H1 (cell line): ENCODE results near the gene RBM17. TPM values are rescaled to one million over a fixed set of nuclear protein-coding genes. Genes with fewer than 3 reads are reported as not detected.

Experiments
- CTCF ChIA-PET: fragments of 300-600 bp; sonication (Branson Sonifier 250); formaldehyde crosslinking; loops from one replicate; lab custom pipeline; 2021; ENCODE audit not compliant: partially characterized antibody; lab: Charles Lee
- POLR2A ChIA-PET: fragments of 300-600 bp; sonication (Branson Sonifier 250); formaldehyde crosslinking; loops from one replicate; lab custom pipeline; 2021; ENCODE audit warnings: inconsistent platforms; ENCODE audit not compliant: partially characterized antibody; lab: Charles Lee
- DNase-seq, 2 experiments: peaks; one replicate each; pipeline versions ENCODE4 v3.0.0 to v3.0.0-alpha.2; 2010 to 2022; ENCODE audit warnings: low spot score in 2 of 2, low read depth in 1 of 2, mixed read lengths in 1 of 2
- FAIRE-seq: peaks from 2 replicates; lab custom pipeline; 2011; peaks lifted over from hg19 to GRCh38; lab: Jason Lieb, UNC
- H2AFZ ChIP-seq: 2 replicates; pipeline ENCODE4 v1.8.1; 2012; ENCODE audit warnings: low read length, inconsistent platforms
- H2AK5ac ChIP-seq: 2 replicates; pipeline ENCODE4 v1.6.1; 2013; ENCODE audit warnings: low read depth, low read length
- H2BK120ac ChIP-seq: replicated peaks from 2 replicates; pipeline ENCODE3; 2013; ENCODE audit warnings: low read depth, low read length, inconsistent platforms
- H2BK12ac ChIP-seq: 2 replicates; pipeline ENCODE4 v1.6.1; 2013; ENCODE audit warnings: low read depth, low read length
- H2BK15ac ChIP-seq: 2 replicates; pipeline ENCODE4 v1.6.1; 2013; ENCODE audit warnings: low read length
- H2BK20ac ChIP-seq: 2 replicates; pipeline ENCODE4 v1.6.1; 2013; ENCODE audit warnings: low read length
- H2BK5ac ChIP-seq: 2 replicates; pipeline ENCODE4 v1.6.1; 2013; ENCODE audit warnings: low read depth, low read length
- H3K14ac ChIP-seq: 2 replicates; pipeline ENCODE4 v1.6.1; 2013; ENCODE audit warnings: inconsistent platforms; ENCODE audit not compliant: insufficient read length
- H3K18ac ChIP-seq: 2 replicates; pipeline ENCODE4 v1.6.1; 2013; ENCODE audit warnings: low read length; ENCODE audit errors: extremely low read depth
- H3K23ac ChIP-seq: 2 replicates; pipeline ENCODE4 v1.6.1; 2013; ENCODE audit warnings: inconsistent platforms; ENCODE audit not compliant: insufficient read length
- H3K23me2 ChIP-seq: 2 replicates; pipeline ENCODE4 v1.6.1; 2013; ENCODE audit warnings: low read depth, low read length
- H3K27ac ChIP-seq: 2 replicates; pipeline ENCODE4 v1.6.1; 2011; ENCODE audit warnings: low read depth, low read length, inconsistent platforms
- H3K27me3 ChIP-seq, 4 experiments: replicated peaks in 1 of 4; 1 replicate in 1 of 4; 2 replicates in 3 of 4; pipeline versions ENCODE4 v1.6.1 to v1.8.1; 2011 to 2013; ENCODE audit warnings: low read length in 3 of 4, mild to moderate bottlenecking in 3 of 4, inconsistent platforms in 2 of 4, mixed read lengths in 2 of 4, moderate library complexity in 1 of 4; ENCODE audit not compliant: control insufficient read depth in 3 of 4, insufficient read depth in 3 of 4; ENCODE audit errors: extremely low read depth in 1 of 4
- H3K36me3 ChIP-seq, 4 experiments: 2 replicates each; pipeline versions ENCODE4 v1.6.1 to v1.8.1; 2011 to 2013; ENCODE audit warnings: mild to moderate bottlenecking in 4 of 4, low read length in 3 of 4, moderate library complexity in 2 of 4, control low read depth in 1 of 4, inconsistent platforms in 1 of 4; ENCODE audit not compliant: insufficient read depth in 4 of 4, control insufficient read depth in 2 of 4
- H3K4ac ChIP-seq: replicated peaks from 2 replicates; pipeline ENCODE3; 2013; ENCODE audit warnings: low read length, low read depth, mixed read lengths, inconsistent platforms; ENCODE audit not compliant: insufficient read length
- H3K4me1 ChIP-seq, 4 experiments: replicated peaks in 1 of 4; 1 replicate in 1 of 4; 2 replicates in 3 of 4; pipeline versions ENCODE4 v1.6.1 to v1.8.1; 2011 to 2013; ENCODE audit warnings: low read length in 3 of 4, inconsistent platforms in 2 of 4, mixed read lengths in 1 of 4; ENCODE audit not compliant: insufficient read depth in 4 of 4, control insufficient read depth in 3 of 4
- H3K4me2 ChIP-seq, 2 experiments: 2 replicates each; pipeline versions ENCODE4 v1.6.1 to v1.8.1; 2011 to 2013; ENCODE audit warnings: low read depth in 2 of 2, low read length in 2 of 2, control low read depth in 1 of 2, inconsistent platforms in 1 of 2, mild to moderate bottlenecking in 1 of 2; ENCODE audit not compliant: insufficient read depth in 1 of 2
- H3K4me3 ChIP-seq, 4 experiments: fragments of 200-600, 300-600 bp in 1 of 4; sonication (generic), shearing (Covaris generic), sonication (Bioruptor Twin) in 1 of 4; 2 replicates each; pipeline versions ENCODE4 v1.5.1 to v1.8.1; 2011 to 2016; ENCODE audit warnings: low read length in 4 of 4, low read depth in 3 of 4, control low read depth in 2 of 4, inconsistent platforms in 2 of 4, mild to moderate bottlenecking in 2 of 4, mixed read lengths in 1 of 4, moderate library complexity in 1 of 4; ENCODE audit not compliant: insufficient read depth in 2 of 4; ENCODE audit errors: extremely low read depth in 1 of 4
- H3K56ac ChIP-seq: replicated peaks from 2 replicates; pipeline ENCODE3; 2013; ENCODE audit warnings: low read depth, mild to moderate bottlenecking, mixed read lengths, low read length, inconsistent platforms; ENCODE audit not compliant: insufficient read length
- H3K79me1 ChIP-seq: 2 replicates; pipeline ENCODE4 v1.6.1; 2013; ENCODE audit warnings: low read depth, low read length, control low read depth
- H3K79me2 ChIP-seq, 2 experiments: 2 replicates each; pipeline versions ENCODE4 v1.6.1 to v1.8.1; 2012 to 2013; ENCODE audit warnings: low read length in 2 of 2, mild to moderate bottlenecking in 2 of 2, inconsistent platforms in 1 of 2; ENCODE audit not compliant: insufficient read depth in 2 of 2, control insufficient read depth in 1 of 2
- H3K9ac ChIP-seq, 4 experiments: replicated peaks in 1 of 4; 1 replicate in 1 of 4; 2 replicates in 3 of 4; pipeline versions ENCODE4 v1.6.1 to v1.8.1; 2011 to 2013; ENCODE audit warnings: low read depth in 3 of 4, low read length in 3 of 4, control low read depth in 2 of 4, mild to moderate bottlenecking in 2 of 4, moderate library complexity in 2 of 4, inconsistent platforms in 1 of 4; ENCODE audit errors: extremely low read depth in 1 of 4
- H3K9me3 ChIP-seq, 2 experiments: 2 replicates each; pipeline versions ENCODE4 v1.6.1 to v1.8.1; 2012 to 2013; ENCODE audit warnings: mild to moderate bottlenecking in 2 of 2, moderate library complexity in 2 of 2, control low read depth in 1 of 2, inconsistent platforms in 1 of 2, low read depth in 1 of 2, low read length in 1 of 2, mixed read lengths in 1 of 2; ENCODE audit not compliant: insufficient read depth in 2 of 2
- H4K20me1 ChIP-seq, 2 experiments: replicated peaks in 1 of 2; 2 replicates each; pipeline versions ENCODE3 to v1.8.1; 2011 to 2013; ENCODE audit warnings: inconsistent platforms in 2 of 2, low read length in 2 of 2, mild to moderate bottlenecking in 1 of 2; ENCODE audit not compliant: insufficient read depth in 2 of 2, control insufficient read depth in 1 of 2
- H4K5ac ChIP-seq: 2 replicates; pipeline ENCODE4 v1.6.1; 2013; ENCODE audit warnings: low read length, low read depth, mixed read lengths, inconsistent platforms; ENCODE audit not compliant: insufficient read length
- H4K8ac ChIP-seq: 2 replicates; pipeline ENCODE4 v1.8.0; 2013; ENCODE audit warnings: mild to moderate bottlenecking, moderate library complexity, low read length, inconsistent platforms; ENCODE audit not compliant: insufficient read depth; ENCODE audit errors: extremely low read depth
- H4K91ac ChIP-seq: replicated peaks from 2 replicates; pipeline ENCODE3; 2013; ENCODE audit warnings: low read length, mixed read lengths, inconsistent platforms; ENCODE audit not compliant: insufficient read length
- BRCA1 ChIP-seq: IDR thresholded peaks from 2 replicates; pipeline ENCODE4 v1.6.1; 2012; ENCODE audit warnings: low read depth, low read length, improper control_type of control experiment
- GABPA ChIP-seq: IDR thresholded peaks from 2 replicates; pipeline ENCODE4 v1.6.1; 2011; ENCODE audit warnings: mild to moderate bottlenecking, low read length, moderate library complexity, borderline replicate concordance; ENCODE audit not compliant: insufficient read depth
- HDAC2 ChIP-seq, 2 experiments: fragments of 300-600 bp in 1 of 2; sonication (generic) in 1 of 2; IDR thresholded peaks; 2 replicates each; pipeline ENCODE4 v1.6.1; 2011 to 2012; ENCODE audit warnings: low read depth in 2 of 2, low read length in 2 of 2, mild to moderate bottlenecking in 2 of 2, moderate library complexity in 2 of 2, borderline replicate concordance in 1 of 2, inconsistent platforms in 1 of 2
- JUND ChIP-seq: IDR thresholded peaks from 2 replicates; pipeline ENCODE4 v1.6.1; 2011; ENCODE audit warnings: mild to moderate bottlenecking, improper control_type of control experiment, low read length
- KDM1A ChIP-seq: fragments of 200-600, 300-600 bp; sonication (generic); IDR thresholded peaks from 2 replicates; pipeline ENCODE4 v1.7.1; 2016; ENCODE audit warnings: mild to moderate bottlenecking, low read length, borderline replicate concordance
- NANOG ChIP-seq: IDR thresholded peaks from 2 replicates; pipeline ENCODE4 v1.6.1; 2011; ENCODE audit warnings: low read length, low read depth, mild to moderate bottlenecking, inconsistent platforms; ENCODE audit not compliant: insufficient read depth, poor library complexity, severe bottlenecking
- POLR2A ChIP-seq, 2 experiments: IDR thresholded peaks; 1 replicate in 1 of 2; 2 replicates in 1 of 2; pipeline ENCODE4 v1.6.1; 2011; ENCODE audit warnings: low read depth in 2 of 2, low read length in 2 of 2, mild to moderate bottlenecking in 2 of 2; ENCODE audit errors: control extremely low read depth in 1 of 2
- POU5F1 ChIP-seq: IDR thresholded peaks from 2 replicates; pipeline ENCODE4 v1.6.1; 2011; ENCODE audit warnings: low read depth, mild to moderate bottlenecking, low read length, moderate library complexity
- RNF2 ChIP-seq: fragments of 200-900, 300-1000 bp; sonication (generic); IDR thresholded peaks from 2 replicates; pipeline ENCODE4 v1.7.1; 2016; ENCODE audit warnings: borderline replicate concordance, low read depth, mild to moderate bottlenecking, antibody characterized with exemption, low read length; ENCODE audit not compliant: poor library complexity, severe bottlenecking; ENCODE audit errors: missing control alignments
- SIRT6 ChIP-seq: IDR thresholded peaks from one replicate; pipeline ENCODE4 v1.7.1; 2012; ENCODE audit warnings: low read length, inconsistent platforms
- WGBS, 2 experiments: shearing (Covaris generic) in 1 of 2; methylation state at CpG; one replicate each; pipeline versions ENCODE4 v1.1.6 to v1.1.7; 2013 to 2015; ENCODE audit warnings: low lambda C conversion rate in 2 of 2, mixed read lengths in 2 of 2, inconsistent platforms in 1 of 2, low coverage in 1 of 2, missing lambda C conversion rate in 1 of 2; ENCODE audit not compliant: insufficient replicate concordance in 2 of 2, insufficient coverage in 1 of 2, insufficient read length in 1 of 2; ENCODE audit errors: extremely low coverage in 1 of 2, missing lambda C conversion rate in 1 of 2; 5-methylcytosine and 5-hydroxymethylcytosine counted together
- polyA plus RNA-seq, 7 experiments: library from polyadenylated mRNA; depleted of rRNA in 3 of 7; stranded (reverse) in 5 of 7; unstranded in 2 of 7; fragments of >200 nt in 5 of 7; fragments of 200-250 nt in 2 of 7; gene quantifications; 1 replicate in 5 of 7; 2 replicates in 1 of 7; 4 replicates in 1 of 7; pipeline versions ENCODE4 v1.2.1 to v1.2.3, GENCODE V29; 2011 to 2013; ENCODE audit warnings: missing spikeins in 2 of 7, mixed read lengths in 2 of 7
- total RNA-seq: library from RNA; stranded (reverse); fragmentation: NEBNext Ultra II Directional; extraction: Animal tissue kit (Norgen Biotek cat#: 25700); gene quantifications from 2 replicates; pipeline ENCODE4 v1.2.1, GENCODE V29; 2021

The RBM17 gene
- total and polyA plus RNA-seq, 2 of the 8 experiments (the other 6 are each of a cell fraction or from before 2014, with no cell fraction given): 15.7 to 128 TPM

DNA sequence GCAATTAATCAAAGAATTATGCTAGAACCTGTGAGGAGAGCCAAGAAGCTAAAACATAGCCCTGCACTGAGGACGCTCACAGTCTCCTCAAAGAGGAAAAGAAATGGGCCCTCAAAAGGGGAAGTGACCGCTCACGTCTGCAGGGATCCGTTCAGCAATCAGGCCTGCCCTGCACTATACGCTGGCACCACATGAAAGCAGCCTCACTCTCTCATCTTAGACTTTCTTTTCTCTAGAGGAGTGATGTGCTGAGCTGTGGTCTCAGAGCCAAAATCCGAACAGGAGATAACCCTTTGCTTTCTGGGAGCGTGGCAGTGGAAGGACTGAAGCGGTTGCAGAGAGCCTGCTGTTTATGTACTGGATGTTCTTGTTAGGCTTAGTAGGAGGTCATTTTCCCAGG lies 20.4 kb upstream of the RBM17 start:
- no peaks in the 10 kb centered on the region for H3K9me3 ChIP-seq
- H3K56ac ChIP-seq: no peak overlapping the region
- H3K9ac ChIP-seq: no peak overlapping the region
- H2AFZ ChIP-seq: no peak overlapping the region
- H3K23ac ChIP-seq: no peak overlapping the region
- H3K14ac ChIP-seq: no peak overlapping the region
- no peak for DNase-seq
- no peaks in the 10 kb centered on the region for H3K36me3 ChIP-seq
- H2BK5ac ChIP-seq: no peak overlapping the region
- 84% methylated on average over 8 of the region's 8 CpGs; no CpG with 5 or more reads in 1 of the 2 experiments for WGBS, 2 experiments
- H2BK120ac ChIP-seq: no peak overlapping the region
- TF ChIP-seq SIRT6 (no peak), HDAC2 (IDR thresholded peaks at IDR 0.05; ENCODE audit: borderline replicate concordance in 1 of 2, low read depth in 2 of 2, low read length in 2 of 2) (no peak), GABPA (no peak), POLR2A (IDR thresholded peaks at IDR 0.05; ENCODE audit: control extremely low read depth in 1 of 2, low read depth in 2 of 2, low read length in 2 of 2) (no peak), POU5F1 (no peak), BRCA1 (no peak), NANOG (no peak), KDM1A (no peak), JUND (no peak), RNF2 (no peak)
- H4K91ac ChIP-seq: no peak overlapping the region
- H4K20me1 ChIP-seq: no peaks in the 10 kb centered on the region
- no peak overlapping the region for H2AK5ac ChIP-seq
- no peak overlapping the region for H2BK20ac ChIP-seq
- H3K4me2 ChIP-seq: no peak overlapping the region
- H3K27ac ChIP-seq: no peak overlapping the region
- no peaks in the 10 kb centered on the region for H3K79me1 ChIP-seq
- no peaks in the 10 kb centered on the region for H3K23me2 ChIP-seq
- no peak overlapping the region for H3K18ac ChIP-seq
- no peaks in the 10 kb centered on the region for H3K4me1 ChIP-seq
- H2BK15ac ChIP-seq: no peak overlapping the region
- H3K4me3 ChIP-seq: no peak overlapping the region
- H4K8ac ChIP-seq: no peak overlapping the region
- no peaks in the 10 kb centered on the region for H3K27me3 ChIP-seq
- CTCF ChIA-PET: interaction anchor here (1.9 to 2.5 kb wide), 2 partner anchors 18 to 54 kb away, joined by 8 to 11 read pairs; no protein-coding TSS in a partner anchor
- H3K79me2 ChIP-seq: no peaks in the 10 kb centered on the region
- no peak for FAIRE-seq
- H3K4ac ChIP-seq: no peak overlapping the region
- no peak overlapping the region for H4K5ac ChIP-seq
- H2BK12ac ChIP-seq: no peak overlapping the region
- POLR2A ChIA-PET: interaction anchor here (1.2 kb wide), 1 partner anchor 9 kb away, joined by 3 read pairs; no protein-coding TSS in a partner anchor
